ENCODE measurements around the gene FCER1G.
"Not testable (repeated sequence)": the region's sequence is repeated elsewhere in the genome, so short reads cannot be mapped to it uniquely, and the experiment has no call there.

FCER1G gene

GRCh38 chr1:161257109-161257508, 42.0 kb downstream of the FCER1G start:
- Mint-ChIP-seq H3K9me3 (peaks cover 13% of the 10 kb centered on the region), H3K36me3 (ENCODE audit: low read depth) (peaks cover 22% of the 10 kb centered on the region), H3K27me3 (peaks cover 59% of the 10 kb centered on the region)
- H3K4me1 Mint-ChIP-seq (ENCODE audit: low read depth); H3K4me3 Mint-ChIP-seq; H3K27ac Mint-ChIP-seq: not testable (repeated sequence)

GRCh38 chr1:161258439-161259344, 43.6 kb downstream of the FCER1G start, which contains the start of gene PCP4L1:
PCP4L1 (plus strand) TSS chr1:161258745; CDS start chr1:161258975, 230 bp downstream.
- Mint-ChIP-seq H3K36me3 (ENCODE audit: low read depth) (peaks cover 22% of the 10 kb centered on the region), H3K27ac (no peak within 1 kb of the TSS), H3K27me3 (peaks cover 68% of the 10 kb centered on the region), H3K4me3 (peak within 1 kb of the TSS; percentile 60), H3K9me3 (peaks cover 13% of the 10 kb centered on the region), H3K4me1 (ENCODE audit: low read depth) (peaks cover 7% of the 10 kb centered on the region)

- Mint-ChIP-seq H3K9me3 (peaks cover 13% of the 10 kb centered on the region), H3K4me1 (ENCODE audit: low read depth) (peaks cover 7% of the 10 kb centered on the region), H3K36me3 (ENCODE audit: low read depth) (peaks cover 22% of the 10 kb centered on the region), H3K27ac (no peak overlapping the region), H3K4me3 (peak overlapping the region; percentile 60), H3K27me3 (peaks cover 68% of the 10 kb centered on the region)
Measured at GRCh38 chr1:161259345-161259702, 44.2 kb downstream of the FCER1G start.

- no peak overlapping the region for H3K4me3 Mint-ChIP-seq
- peaks cover 7% of the 10 kb centered on the region for H3K4me1 Mint-ChIP-seq (ENCODE audit: low read depth)
- H3K9me3 Mint-ChIP-seq, result peaks cover 13% of the 10 kb centered on the region
- no peak overlapping the region for H3K27ac Mint-ChIP-seq
- peaks cover 22% of the 10 kb centered on the region for H3K36me3 Mint-ChIP-seq (ENCODE audit: low read depth)
- peaks cover 71% of the 10 kb centered on the region for H3K27me3 Mint-ChIP-seq
Measured at GRCh38 chr1:161259765-161260164, 44.7 kb downstream of the FCER1G start.

GRCh38 chr1:161260376-161261260, 45.5 kb downstream of the FCER1G start:
- peaks cover 7% of the 10 kb centered on the region for H3K4me1 Mint-ChIP-seq (ENCODE audit: low read depth)
- peaks cover 13% of the 10 kb centered on the region for H3K9me3 Mint-ChIP-seq
- H3K4me3 Mint-ChIP-seq, result no peak overlapping the region
- peaks cover 22% of the 10 kb centered on the region for H3K36me3 Mint-ChIP-seq (ENCODE audit: low read depth)
- no peak overlapping the region for H3K27ac Mint-ChIP-seq
- peaks cover 70% of the 10 kb centered on the region for H3K27me3 Mint-ChIP-seq

GRCh38 chr1:161261261-161262235, 46.5 kb downstream of the FCER1G start:
- peaks cover 17% of the 10 kb centered on the region for H3K36me3 Mint-ChIP-seq (ENCODE audit: low read depth)
- H3K27ac Mint-ChIP-seq, result no peak overlapping the region
- H3K4me3 Mint-ChIP-seq, result no peak overlapping the region
- peaks cover 68% of the 10 kb centered on the region for H3K27me3 Mint-ChIP-seq
- peaks cover 9% of the 10 kb centered on the region for H3K9me3 Mint-ChIP-seq
- H3K4me1 Mint-ChIP-seq (ENCODE audit: low read depth), result peaks cover 7% of the 10 kb centered on the region

GRCh38 chr1:161265305-161265704, 50.2 kb downstream of the FCER1G start:
- H3K27me3 Mint-ChIP-seq, result peaks cover 36% of the 10 kb centered on the region
- H3K36me3 Mint-ChIP-seq (ENCODE audit: low read depth), result no peaks in the 10 kb centered on the region
- no peaks in the 10 kb centered on the region for H3K9me3 Mint-ChIP-seq
- H3K27ac Mint-ChIP-seq, result no peak overlapping the region
- no peak overlapping the region for H3K4me3 Mint-ChIP-seq
- H3K4me1 Mint-ChIP-seq (ENCODE audit: low read depth), result no peaks in the 10 kb centered on the region

- peaks cover 29% of the 10 kb centered on the region for H3K27me3 Mint-ChIP-seq
- H3K27ac Mint-ChIP-seq, result no peak overlapping the region
- no peaks in the 10 kb centered on the region for H3K36me3 Mint-ChIP-seq (ENCODE audit: low read depth)
- H3K9me3 Mint-ChIP-seq, result no peaks in the 10 kb centered on the region
- no peaks in the 10 kb centered on the region for H3K4me1 Mint-ChIP-seq (ENCODE audit: low read depth)
- H3K4me3 Mint-ChIP-seq, result no peak overlapping the region
Measured at GRCh38 chr1:161266202-161266601, 51.1 kb downstream of the FCER1G start.

GRCh38 chr1:161266836-161267235, 51.7 kb downstream of the FCER1G start:
- no peaks in the 10 kb centered on the region for H3K4me1 Mint-ChIP-seq (ENCODE audit: low read depth)
- no peaks in the 10 kb centered on the region for H3K36me3 Mint-ChIP-seq (ENCODE audit: low read depth)
- H3K9me3 Mint-ChIP-seq, result no peaks in the 10 kb centered on the region

GRCh38 chr1:161267321-161267720, 52.2 kb downstream of the FCER1G start:
- Mint-ChIP-seq H3K9me3 (no peaks in the 10 kb centered on the region), H3K27me3 (peaks cover 23% of the 10 kb centered on the region), H3K4me3 (no peak overlapping the region), H3K4me1 (ENCODE audit: low read depth) (no peaks in the 10 kb centered on the region), H3K27ac (no peak overlapping the region), H3K36me3 (ENCODE audit: low read depth) (no peaks in the 10 kb centered on the region)

More at GRCh38 chr1:161266836-161267235, 51.7 kb downstream of the FCER1G start:
- Mint-ChIP-seq H3K27ac (no peak overlapping the region), H3K4me3 (no peak overlapping the region), H3K27me3 (peaks cover 26% of the 10 kb centered on the region)

All from stimulated activated naive CD8-positive, alpha-beta T cell treated with anti-CD3 and anti-CD28 coated beads, Interleukin-15, Interleukin-2, amounts not matched to agents 100 ng/mL and 50 ng/mL, for 24 hours (primary cell).